K562 (cell line): ENCODE measurements around the gene AGPAT4. TPM values are rescaled to one million over a fixed set of nuclear protein-coding genes. Genes with fewer than 3 reads are reported as not detected.

Experiments used
- ATAC-seq: fragments of 200-7000 bp; cut with Tn5 transposase; 3 replicates; pipeline ENCODE4 v1.9.1; 2020; ENCODE audit warnings: moderate library complexity
- BruUV-seq: library from RNA; stranded (reverse); fragments of 400-500 nt; replicated peaks from 2 replicates; lab custom pipeline; 2021; lab: Mats Ljungman, UMichigan
- CTCF ChIA-PET: fragments of 300-600 bp; formaldehyde crosslinking; extraction: SDS; loops from one replicate; lab custom pipeline; 2021; ENCODE audit warnings: low intra/inter-chr PET ratio; lab: Yijun Ruan, JAX
- POLR2A ChIA-PET: fragments of 300-600, 350-650 bp; sonication (Branson Sonifier 250); formaldehyde crosslinking; extraction: SDS; loops from one replicate; lab custom pipeline; 2021; ENCODE audit warnings: antibody characterized with exemption, inconsistent platforms; lab: Yijun Ruan, JAX
- DNase-seq, 4 experiments: peaks; one replicate each; pipeline versions ENCODE4 v3.0.0 to v3.0.0-alpha.2; 2011 to 2018; ENCODE audit warnings: low spot score in 3 of 4, mixed read lengths in 3 of 4; ENCODE audit errors: extremely low read depth in 1 of 4
- FAIRE-seq: peaks from 2 replicates; lab custom pipeline; 2011; peaks lifted over from hg19 to GRCh38; lab: Jason Lieb, UNC
- H2AFZ ChIP-seq: 2 replicates; pipeline ENCODE4 v1.6.0; 2011; ENCODE audit warnings: low read depth, low read length, control low read depth, inconsistent platforms
- H3K27ac ChIP-seq: fragments of 200-600 bp; 3 replicates; pipeline ENCODE4 v1.8.0; 2011; ENCODE audit warnings: low read depth, mild to moderate bottlenecking, control low read depth, inconsistent platforms, low read length, moderate library complexity, mixed read lengths; ENCODE audit errors: extremely low read depth
- H3K27me3 ChIP-seq, 2 experiments: fragments of 300-600 bp in 1 of 2; 2 replicates in 1 of 2; 3 replicates in 1 of 2; pipeline versions ENCODE4 v1.6.0 to v1.8.0; 2011; ENCODE audit warnings: inconsistent platforms in 2 of 2, low read length in 2 of 2, mild to moderate bottlenecking in 1 of 2, mixed read lengths in 1 of 2, moderate library complexity in 1 of 2; ENCODE audit not compliant: control insufficient read depth in 2 of 2, insufficient read depth in 2 of 2
- H3K36me3 ChIP-seq: fragments of 300-600 bp; 3 replicates; pipeline ENCODE4 v1.8.0; 2011; ENCODE audit warnings: mild to moderate bottlenecking, low read length, inconsistent platforms; ENCODE audit not compliant: control insufficient read depth, insufficient read depth
- H3K4me1 ChIP-seq, 2 experiments: fragments of 200-600 bp in 1 of 2; replicated peaks in 1 of 2; 2 replicates in 1 of 2; 3 replicates in 1 of 2; pipeline versions ENCODE4 v1.5.1 to v1.8.0; 2011; ENCODE audit warnings: inconsistent platforms in 2 of 2, low read length in 2 of 2, mild to moderate bottlenecking in 1 of 2, mixed read lengths in 1 of 2, moderate library complexity in 1 of 2; ENCODE audit not compliant: control insufficient read depth in 2 of 2, insufficient read depth in 2 of 2
- H3K4me2 ChIP-seq: 2 replicates; pipeline ENCODE4 v1.6.1; 2011; ENCODE audit warnings: low read length, control low read depth, inconsistent platforms, mixed read lengths; ENCODE audit not compliant: insufficient read depth
- H3K4me3 ChIP-seq: fragments of 200-600 bp; sonication (generic), shearing (Covaris generic); 2 replicates; pipeline ENCODE4 v1.5.1; 2016; ENCODE audit warnings: control low read depth, inconsistent platforms
- H3K79me2 ChIP-seq: fragments of 200-600 bp; 3 replicates; pipeline ENCODE4 v1.8.0; 2011; ENCODE audit warnings: low read length, inconsistent platforms; ENCODE audit not compliant: control insufficient read depth, insufficient read depth
- H3K9ac ChIP-seq, 2 experiments: 2 replicates each; pipeline versions ENCODE4 v1.6.0 to v1.6.1; 2011; ENCODE audit warnings: low read depth in 2 of 2, low read length in 2 of 2, control low read depth in 1 of 2, inconsistent platforms in 1 of 2, mild to moderate bottlenecking in 1 of 2, mixed read lengths in 1 of 2; ENCODE audit not compliant: insufficient read depth in 1 of 2
- H3K9me1 ChIP-seq: one replicate; pipeline ENCODE4 v1.6.0; 2011; ENCODE audit warnings: inconsistent platforms, mild to moderate bottlenecking, low read length, moderate library complexity; ENCODE audit not compliant: control insufficient read depth, insufficient read depth
- H3K9me3 ChIP-seq: replicated peaks from 2 replicates; pipeline ENCODE4 v1.5.1; 2011; ENCODE audit warnings: low read depth, low read length, inconsistent platforms; ENCODE audit not compliant: control insufficient read depth, insufficient read depth
- H4K20me1 ChIP-seq: replicated peaks from 2 replicates; pipeline ENCODE4 v1.6.1; 2011; ENCODE audit warnings: low read length, inconsistent platforms, mixed read lengths; ENCODE audit not compliant: control insufficient read depth, insufficient read depth
- BRCA1 ChIP-seq, 2 experiments: fragments of 450-650 bp in 1 of 2; sonication (generic) in 1 of 2; formaldehyde crosslinking in 1 of 2; IDR thresholded peaks; 2 replicates each; pipeline versions ENCODE4 v1.5.0 to v1.6.1; 2017 to 2020; ENCODE audit warnings: mild to moderate bottlenecking in 1 of 2, missing genetic modification reagents in 1 of 2
- CHAMP1 ChIP-seq: fragments of 450-650 bp; IDR thresholded peaks from 2 replicates; pipeline ENCODE4 v1.6.1; 2016; ENCODE audit warnings: mild to moderate bottlenecking
- GATAD2A ChIP-seq: fragments of 450-650 bp; IDR thresholded peaks from 2 replicates; pipeline ENCODE4 v1.6.1; 2017
- KAT2B ChIP-seq: IDR thresholded peaks from one replicate; pipeline ENCODE4 v1.6.1; 2012; ENCODE audit warnings: low read depth, mild to moderate bottlenecking, control low read depth, inconsistent platforms, low read length, moderate library complexity
- RBM39 ChIP-seq: fragments of 200-400 bp; formaldehyde crosslinking; optimal IDR thresholded peaks from 2 replicates; pipeline ENCODE3; 2018; ENCODE audit warnings: low read depth, low read length
- ZNF695 ChIP-seq: fragments of 450-650 bp; formaldehyde crosslinking; IDR thresholded peaks from 2 replicates; pipeline ENCODE4 v1.4.0; 2020; ENCODE audit warnings: mild to moderate bottlenecking, moderate library complexity
- WGBS: fragments of 100-300 bp; shearing (Covaris generic); methylation state at CpG from one replicate; pipeline ENCODE4 v1.1.6; 2016; ENCODE audit warnings: low coverage, mixed read lengths; ENCODE audit not compliant: insufficient coverage; ENCODE audit errors: missing lambda C conversion rate; 5-methylcytosine and 5-hydroxymethylcytosine counted together
- in situ Hi-C: fragments of 300-500 bp; cut with MboI; formaldehyde crosslinking; loops from 4 replicates; pipeline ENCODE4 v1.15.0; 2018; ENCODE audit warnings: inconsistent platforms, mixed read lengths
- intact Hi-C: fragments of 100-400 bp; cut with micrococcal nuclease; formaldehyde crosslinking; loops from 2 replicates; pipeline ENCODE4 v1.14.2; 2022
- polyA plus RNA-seq, 8 experiments: library from polyadenylated mRNA; depleted of rRNA in 4 of 8; stranded (reverse) in 5 of 8; unstranded in 3 of 8; fragments of >200 nt; fragmentation: Nextera tagmentation in 2 of 8; fragmentation: Illumina TruSeq in 1 of 8; extraction: Ambion mirVana in 2 of 8; extraction: Trizol in 1 of 8; gene quantifications; 2 replicates each; pipeline versions ENCODE4 v1.2.1 to v1.2.3, GENCODE V29; 2011 to 2014; ENCODE audit warnings: inconsistent platforms in 1 of 8, missing spikeins in 1 of 8
- total RNA-seq, 7 experiments: library from RNA; depleted of rRNA in 6 of 7; stranded (reverse); fragments of >200 nt in 6 of 7; fragmentation: Illumina TruSeq in 2 of 7; extraction: Trizol in 2 of 7; gene quantifications; 2 replicates each; pipeline versions ENCODE4 v1.2.1 to v1.2.3, GENCODE V29; 2011 to 2021; ENCODE audit warnings: low replicate concordance in 1 of 7

The AGPAT4 gene
- total and polyA plus RNA-seq, 9 of the 15 experiments (the other 6 are each of a cell fraction or from before 2014, with no cell fraction given) = 2.2 to 15.0 (median 5.7) TPM

GRCh38 chr6:161116554-161116953, 157.3 kb downstream of the AGPAT4 start (continued):
- TF ChIP-seq CHAMP1 = no peak
- no peak for TF ChIP-seq GATAD2A
- TF ChIP-seq ZNF695 = no peak

- Histone ChIP-seq H3K4me3 (no peak overlapping the region), H4K20me1 (no peaks in the 10 kb centered on the region), H3K9me3 (no peaks in the 10 kb centered on the region), H3K9me1 (no peaks in the 10 kb centered on the region), H3K4me2 (no peak overlapping the region), H2AFZ (no peak overlapping the region), H3K36me3 (peaks cover 98% of the 10 kb centered on the region), H3K27me3 (no peaks in the 10 kb centered on the region), H3K9ac (no peak overlapping the region), H3K79me2 (no peaks in the 10 kb centered on the region), H3K4me1 (no peaks in the 10 kb centered on the region; a peak in 1 of 5 replicates), H3K27ac (no peak overlapping the region)
- DNase-seq (no peak), FAIRE-seq (no peak), ATAC-seq (no peak)
- ChIA-PET POLR2A (interaction anchor here (0.9 to 1.8 kb wide), 2 partner anchors 9 to 10 kb away, joined by 3 to 4 read pairs; no protein-coding TSS in a partner anchor), CTCF (no interaction called here)
- intact Hi-C loops (no loop called here), in situ Hi-C loops (no loop called here)
- 92% methylated on average over 3 of the region's 3 CpGs for WGBS
- no peak for TF ChIP-seq KAT2B
- TF ChIP-seq RBM39 = no peak
- no peak for TF ChIP-seq BRCA1 (IDR thresholded peaks at IDR 0.05)
- TF ChIP-seq BRCA1 (CRISPR knock-in tag; IDR thresholded peaks at IDR 0.05) = no peak
- BruUV-seq = no TSS peak
Observed at GRCh38 chr6:161115468-161115867, 158.4 kb downstream of the AGPAT4 start.
